WTC11 (cell line): ENCODE data around the gene HMX1. TPM values are rescaled to one million over a fixed set of nuclear protein-coding genes. Genes with fewer than 3 reads are reported as not detected.

Experiments used
- ATAC-seq: fragments of 200-7000 bp; cut with Tn5 transposase; 2 replicates; pipeline ENCODE4 v1.10.0; 2021; ENCODE audit warnings: mild to moderate bottlenecking, moderate library complexity
- CTCF ChIA-PET: fragments of 300-600 bp; sonication (Branson Sonifier 250); formaldehyde crosslinking; loops from one replicate; lab custom pipeline; 2021; ENCODE audit warnings: antibody characterized with exemption; lab: Charles Lee
- POLR2A ChIA-PET: fragments of 350-600 bp; sonication (Branson Sonifier 250); formaldehyde crosslinking; loops from one replicate; lab custom pipeline; 2021; ENCODE audit warnings: antibody characterized with exemption; lab: Charles Lee
- DNase-seq: peaks from one replicate; pipeline ENCODE4 v3.0.0; 2021; ENCODE audit warnings: low spot score
- H3K27ac Mint-ChIP-seq: 2 replicates; pipeline ENCODE4 v1.8.0; 2021; ENCODE audit warnings: mixed read lengths
- H3K27me3 Mint-ChIP-seq: 2 replicates; pipeline ENCODE4 v1.8.0; 2021; ENCODE audit warnings: low read depth, mild to moderate bottlenecking, moderate library complexity, mixed read lengths
- H3K36me3 Mint-ChIP-seq: 2 replicates; pipeline ENCODE4 v1.8.0; 2021; ENCODE audit warnings: mixed read lengths
- H3K4me1 Mint-ChIP-seq: 2 replicates; pipeline ENCODE4 v1.8.0; 2022; ENCODE audit warnings: mixed read lengths
- H3K4me3 Mint-ChIP-seq: 2 replicates; pipeline ENCODE4 v1.8.0; 2021; ENCODE audit warnings: mild to moderate bottlenecking, moderate library complexity, mixed read lengths
- H3K9me3 Mint-ChIP-seq: 2 replicates; pipeline ENCODE4 v1.8.0; 2021; ENCODE audit warnings: mixed read lengths
- CREB1 ChIP-seq: sonication (generic); formaldehyde crosslinking; IDR thresholded peaks from 2 replicates; pipeline ENCODE4 v1.8.0; 2023; ENCODE audit warnings: mild to moderate bottlenecking, missing genetic modification reagents
- CREM ChIP-seq: sonication (generic); formaldehyde crosslinking; IDR thresholded peaks from 2 replicates; pipeline ENCODE4 v1.8.1; 2022; ENCODE audit warnings: mild to moderate bottlenecking, missing genetic modification reagents, moderate library complexity
- FOXP1 ChIP-seq: sonication (generic); formaldehyde crosslinking; IDR thresholded peaks from 2 replicates; pipeline ENCODE4 v1.8.0; 2022; ENCODE audit warnings: missing genetic modification reagents, mild to moderate bottlenecking, moderate library complexity, borderline replicate concordance
- GRHL2 ChIP-seq: fragments of 250-450 bp; sonication (Bioruptor Pico); IDR thresholded peaks from 2 replicates; pipeline ENCODE4 v1.8.0; 2022; ENCODE audit warnings: mild to moderate bottlenecking, moderate library complexity; ENCODE audit not compliant: insufficient replicate concordance, severe bottlenecking
- HMGA2 ChIP-seq: fragments of 250-450 bp; sonication (Bioruptor Pico); IDR thresholded peaks from 2 replicates; pipeline ENCODE4 v1.4.0; 2021; ENCODE audit warnings: mild to moderate bottlenecking, moderate library complexity
- IRF2 ChIP-seq: sonication (generic); formaldehyde crosslinking; IDR thresholded peaks from 2 replicates; pipeline ENCODE4 v1.8.0; 2022; ENCODE audit warnings: low read depth, missing genetic modification reagents, borderline replicate concordance
- MLX ChIP-seq: sonication (generic); formaldehyde crosslinking; IDR thresholded peaks from 2 replicates; pipeline ENCODE4 v1.8.1; 2023; ENCODE audit warnings: mild to moderate bottlenecking, missing genetic modification reagents, moderate library complexity
- NFE2L1 ChIP-seq: sonication (generic); formaldehyde crosslinking; IDR thresholded peaks from 2 replicates; pipeline ENCODE4 v1.8.1; 2023; ENCODE audit warnings: missing genetic modification reagents
- NR1H2 ChIP-seq: sonication (generic); formaldehyde crosslinking; IDR thresholded peaks from 2 replicates; pipeline ENCODE4 v1.9.0; 2021; ENCODE audit warnings: mild to moderate bottlenecking, moderate library complexity, missing genetic modification reagents
- USF1 ChIP-seq: sonication (generic); formaldehyde crosslinking; IDR thresholded peaks from 2 replicates; pipeline ENCODE4 v1.8.0; 2022; ENCODE audit warnings: mild to moderate bottlenecking, missing genetic modification reagents
- USF2 ChIP-seq: sonication (generic); formaldehyde crosslinking; IDR thresholded peaks from 2 replicates; pipeline ENCODE4 v1.8.1; 2023; ENCODE audit warnings: mild to moderate bottlenecking, missing genetic modification reagents, moderate library complexity
- ZBTB21 ChIP-seq: sonication (generic); formaldehyde crosslinking; IDR thresholded peaks from 2 replicates; pipeline ENCODE4 v1.8.1; 2023; ENCODE audit warnings: mild to moderate bottlenecking, missing genetic modification reagents, borderline replicate concordance
- ZMAT4 ChIP-seq: fragments of 250-450 bp; sonication (Bioruptor Pico); IDR thresholded peaks from 2 replicates; pipeline ENCODE4 v1.9.0; 2021; ENCODE audit warnings: mild to moderate bottlenecking
- ZNF219 ChIP-seq: sonication (generic); formaldehyde crosslinking; IDR thresholded peaks from 2 replicates; pipeline ENCODE4 v1.8.0; 2023; ENCODE audit warnings: missing genetic modification reagents, mild to moderate bottlenecking, borderline replicate concordance
- ZNF532 ChIP-seq: fragments of 250-450 bp; sonication (Bioruptor Pico); IDR thresholded peaks from 2 replicates; pipeline ENCODE4 v1.9.0; 2021; ENCODE audit warnings: mild to moderate bottlenecking, borderline replicate concordance
- total RNA-seq: library from RNA; stranded (reverse); gene quantifications from 3 replicates; pipeline ENCODE4 v1.2.3, GENCODE V29; 2021
- TF ChIP-seq, protein P1 (sequence below): fragments of 250-450 bp; sonication (Bioruptor Pico); IDR thresholded peaks from 2 replicates; pipeline ENCODE4 v1.8.0; 2021; ENCODE audit warnings: mild to moderate bottlenecking

HMX1 gene
- total RNA-seq, 1 experiment from 2014 or later, result 10.0 TPM

DNA sequence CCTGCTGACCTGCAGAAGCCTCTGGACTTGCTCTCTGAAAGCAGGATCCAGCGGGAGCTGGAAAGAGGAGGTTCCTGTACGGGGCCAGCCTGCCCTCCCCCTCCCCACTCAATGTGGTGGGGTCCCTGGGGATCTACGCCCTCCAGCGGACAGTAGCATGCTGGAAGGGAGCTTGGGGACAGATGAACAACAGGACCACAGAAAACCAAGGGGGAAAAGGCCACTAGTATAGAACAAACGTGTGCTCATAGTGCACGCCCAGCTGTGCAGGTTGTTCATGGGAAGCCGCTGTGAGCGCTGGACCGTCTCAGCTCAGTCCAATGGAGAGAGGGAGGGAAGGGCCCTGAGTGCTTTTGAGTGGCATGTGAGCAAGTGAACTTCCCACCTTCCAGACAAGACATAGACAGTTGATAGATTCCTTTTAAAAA, 15.8 kb downstream of the HMX1 start:
- H3K27ac Mint-ChIP-seq, result no peak overlapping the region
- H3K27me3 Mint-ChIP-seq, result peaks cover 87% of the 10 kb centered on the region
- H3K4me1 Mint-ChIP-seq, result peaks cover 32% of the 10 kb centered on the region
- H3K4me3 Mint-ChIP-seq, result peak overlapping the region; percentile 24
- DNase-seq, result peak; percentile 72
- no peaks in the 10 kb centered on the region for H3K36me3 Mint-ChIP-seq
- TF ChIP-seq HMGA2 (CRISPR knock-in tag), result no peak
- TF ChIP-seq USF1 (CRISPR knock-in tag), result no peak
- no peak for TF ChIP-seq CREM (CRISPR knock-in tag)
- no peak for TF ChIP-seq FOXP1 (CRISPR knock-in tag)
- TF ChIP-seq, protein P1, sequence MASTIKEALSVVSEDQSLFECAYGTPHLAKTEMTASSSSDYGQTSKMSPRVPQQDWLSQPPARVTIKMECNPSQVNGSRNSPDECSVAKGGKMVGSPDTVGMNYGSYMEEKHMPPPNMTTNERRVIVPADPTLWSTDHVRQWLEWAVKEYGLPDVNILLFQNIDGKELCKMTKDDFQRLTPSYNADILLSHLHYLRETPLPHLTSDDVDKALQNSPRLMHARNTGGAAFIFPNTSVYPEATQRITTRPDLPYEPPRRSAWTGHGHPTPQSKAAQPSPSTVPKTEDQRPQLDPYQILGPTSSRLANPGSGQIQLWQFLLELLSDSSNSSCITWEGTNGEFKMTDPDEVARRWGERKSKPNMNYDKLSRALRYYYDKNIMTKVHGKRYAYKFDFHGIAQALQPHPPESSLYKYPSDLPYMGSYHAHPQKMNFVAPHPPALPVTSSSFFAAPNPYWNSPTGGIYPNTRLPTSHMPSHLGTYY (CRISPR knock-in tag), result no peak
- no peak for TF ChIP-seq ZNF219
- no peak for TF ChIP-seq CREB1 (CRISPR knock-in tag)
- no peak for TF ChIP-seq ZBTB21 (CRISPR knock-in tag)
- TF ChIP-seq NFE2L1 (CRISPR knock-in tag), result no peak
- TF ChIP-seq ZMAT4, result no peak
- no peak for TF ChIP-seq NR1H2
- TF ChIP-seq IRF2 (CRISPR knock-in tag), result no peak
- no peak for TF ChIP-seq ZNF532
- TF ChIP-seq GRHL2 (CRISPR knock-in tag), result no peak
- no peak for TF ChIP-seq MLX (CRISPR knock-in tag)
- no peak for TF ChIP-seq USF2 (CRISPR knock-in tag)
- no peaks in the 10 kb centered on the region for H3K9me3 Mint-ChIP-seq
- CTCF ChIA-PET, result interaction anchor here (0.6 to 7.6 kb wide), 29 partner anchors 9 to 248 kb away, joined by 3 to 97 read pairs (median 6); partner anchors contain the start of gene HMX1
- POLR2A ChIA-PET, result interaction anchor here (0.6 to 0.7 kb wide), 2 partner anchors 36 to 962 kb away, joined by 3 to 9 read pairs; no protein-coding TSS in a partner anchor
- ATAC-seq, result peak; percentile 48

- TF ChIP-seq GRHL2 (CRISPR knock-in tag), result no peak
- no peak for TF ChIP-seq IRF2 (CRISPR knock-in tag)
- TF ChIP-seq ZMAT4, result no peak
- TF ChIP-seq, all 79 proteins: peak for 0
- CTCF ChIA-PET, result interaction anchor here (1.2 to 7.6 kb wide), 14 partner anchors 10 to 248 kb away, joined by 4 to 97 read pairs (median 10); partner anchors contain the start of gene HMX1
- H3K4me1 Mint-ChIP-seq, result peaks cover 30% of the 10 kb centered on the region
- no peak overlapping the region for H3K4me3 Mint-ChIP-seq
- POLR2A ChIA-PET, result no interaction called here
- H3K9me3 Mint-ChIP-seq, result no peaks in the 10 kb centered on the region
- H3K27ac Mint-ChIP-seq, result no peak overlapping the region
- H3K27me3 Mint-ChIP-seq, result peaks cover 82% of the 10 kb centered on the region
- no peak for DNase-seq
- no peak for ATAC-seq
- no peaks in the 10 kb centered on the region for H3K36me3 Mint-ChIP-seq
Observed at GRCh38 chr4:8854931-8855330, 16.7 kb downstream of the HMX1 start.
